ENCODE results near the gene PLD3. TPM values are rescaled to one million over a fixed set of nuclear protein-coding genes. Genes with fewer than 3 reads are reported as not detected.

Gene PLD3
- total RNA-seq, 1 donor from 2014 or later, result 208 TPM

DNA sequence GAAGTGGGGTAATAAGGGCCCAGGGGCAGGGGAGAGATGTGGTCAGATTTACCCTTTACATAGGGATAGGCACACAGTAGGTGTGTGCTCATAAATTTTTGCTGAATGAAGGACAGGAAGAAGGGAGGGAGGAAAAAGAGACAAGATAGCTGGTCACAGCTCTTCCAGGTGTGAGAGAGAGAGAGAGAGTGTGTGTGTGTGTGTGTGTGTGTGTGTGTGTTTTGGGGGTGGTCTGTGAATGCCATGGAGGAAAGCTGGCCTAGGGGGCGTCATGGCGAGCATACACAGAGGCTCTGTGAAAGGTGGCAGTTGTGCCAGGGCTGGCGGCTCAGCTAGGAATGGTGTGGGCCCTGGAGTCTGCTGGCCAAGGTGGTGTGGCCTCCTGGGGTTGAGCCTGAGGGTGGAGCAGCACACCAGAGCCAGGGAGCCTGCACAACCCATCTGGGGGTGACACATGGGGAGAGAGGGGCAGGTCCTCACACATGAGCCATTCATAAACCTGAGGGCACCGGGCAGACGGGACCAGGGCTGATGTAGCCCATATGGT lies 70.6 kb downstream of the PLD3 start:
- H3K9me3 Mint-ChIP-seq, result no peaks in the 10 kb centered on the region
- H3K4me3 Mint-ChIP-seq, result peak overlapping the region; percentile 73
- H3K27ac Mint-ChIP-seq (ENCODE audit: unreplicated experiment), result no peak overlapping the region
- no peak for DNase-seq (ENCODE audit: low read depth, low spot score)
- H3K4me1 Mint-ChIP-seq, result peaks cover 23% of the 10 kb centered on the region
- TF ChIP-seq, protein P1, sequence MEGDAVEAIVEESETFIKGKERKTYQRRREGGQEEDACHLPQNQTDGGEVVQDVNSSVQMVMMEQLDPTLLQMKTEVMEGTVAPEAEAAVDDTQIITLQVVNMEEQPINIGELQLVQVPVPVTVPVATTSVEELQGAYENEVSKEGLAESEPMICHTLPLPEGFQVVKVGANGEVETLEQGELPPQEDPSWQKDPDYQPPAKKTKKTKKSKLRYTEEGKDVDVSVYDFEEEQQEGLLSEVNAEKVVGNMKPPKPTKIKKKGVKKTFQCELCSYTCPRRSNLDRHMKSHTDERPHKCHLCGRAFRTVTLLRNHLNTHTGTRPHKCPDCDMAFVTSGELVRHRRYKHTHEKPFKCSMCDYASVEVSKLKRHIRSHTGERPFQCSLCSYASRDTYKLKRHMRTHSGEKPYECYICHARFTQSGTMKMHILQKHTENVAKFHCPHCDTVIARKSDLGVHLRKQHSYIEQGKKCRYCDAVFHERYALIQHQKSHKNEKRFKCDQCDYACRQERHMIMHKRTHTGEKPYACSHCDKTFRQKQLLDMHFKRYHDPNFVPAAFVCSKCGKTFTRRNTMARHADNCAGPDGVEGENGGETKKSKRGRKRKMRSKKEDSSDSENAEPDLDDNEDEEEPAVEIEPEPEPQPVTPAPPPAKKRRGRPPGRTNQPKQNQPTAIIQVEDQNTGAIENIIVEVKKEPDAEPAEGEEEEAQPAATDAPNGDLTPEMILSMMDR (conservative IDR thresholded peaks at IDR 0.05), result no peak
- H3K36me3 Mint-ChIP-seq (ENCODE audit: low read depth), result no peaks in the 10 kb centered on the region
- no peaks in the 10 kb centered on the region for H3K27me3 Mint-ChIP-seq (ENCODE audit: low read depth)

DNA sequence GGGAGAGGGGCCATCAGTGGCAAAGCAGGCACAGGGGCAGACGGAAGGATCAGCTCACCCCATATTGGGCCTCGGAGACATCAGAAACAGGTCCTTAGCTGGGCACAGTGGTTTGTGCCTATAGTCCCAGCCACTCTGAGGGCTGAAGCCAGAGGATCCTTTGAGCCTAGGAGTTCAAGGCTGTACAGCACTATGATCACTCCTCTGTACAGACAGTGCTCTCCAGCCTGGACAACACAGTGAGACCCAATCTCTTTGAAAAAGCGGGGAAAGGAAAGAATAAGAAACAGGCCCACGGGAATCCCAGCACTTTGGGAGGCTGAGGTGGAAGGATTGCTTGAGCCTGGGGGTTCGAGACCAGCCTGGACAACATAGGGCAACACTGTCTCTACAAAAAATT lies 71.3 kb downstream of the PLD3 start:
- no peak overlapping the region for H3K27ac Mint-ChIP-seq (ENCODE audit: unreplicated experiment)
- no peaks in the 10 kb centered on the region for H3K27me3 Mint-ChIP-seq (ENCODE audit: low read depth)
- H3K4me1 Mint-ChIP-seq, result peaks cover 29% of the 10 kb centered on the region
- TF ChIP-seq, protein P1 (conservative IDR thresholded peaks at IDR 0.05), result no peak
- no peaks in the 10 kb centered on the region for H3K36me3 Mint-ChIP-seq (ENCODE audit: low read depth)
- no peaks in the 10 kb centered on the region for H3K9me3 Mint-ChIP-seq
- no peak for DNase-seq (ENCODE audit: low read depth, low spot score)
- H3K4me3 Mint-ChIP-seq, result peak overlapping the region; percentile 73

DNA sequence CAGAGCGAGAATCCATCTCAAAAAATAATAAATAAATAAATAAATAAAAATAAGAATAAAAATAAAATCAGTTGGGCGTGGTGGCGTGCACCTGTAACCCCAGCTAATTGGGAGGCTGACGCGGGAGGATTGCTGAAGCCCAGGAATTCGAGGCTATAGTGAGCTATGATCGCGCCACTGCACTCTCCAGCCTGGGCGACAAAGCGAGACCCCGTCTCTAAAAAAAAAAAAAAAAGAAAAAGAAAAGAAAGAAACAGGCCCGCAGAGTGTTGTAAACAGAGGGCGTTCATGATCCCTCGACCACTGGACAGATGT lies 71.9 kb downstream of the PLD3 start:
- peak overlapping the region; percentile 81 for H3K4me3 Mint-ChIP-seq
- peak overlapping the region; percentile 35 for H3K27ac Mint-ChIP-seq (ENCODE audit: unreplicated experiment)
- H3K9me3 Mint-ChIP-seq, result no peaks in the 10 kb centered on the region
- TF ChIP-seq, protein P1 (conservative IDR thresholded peaks at IDR 0.05), result no peak
- no peaks in the 10 kb centered on the region for H3K27me3 Mint-ChIP-seq (ENCODE audit: low read depth)
- H3K4me1 Mint-ChIP-seq, result peaks cover 32% of the 10 kb centered on the region
- no peak for DNase-seq (ENCODE audit: low read depth, low spot score)
- H3K36me3 Mint-ChIP-seq (ENCODE audit: low read depth), result no peaks in the 10 kb centered on the region

DNA sequence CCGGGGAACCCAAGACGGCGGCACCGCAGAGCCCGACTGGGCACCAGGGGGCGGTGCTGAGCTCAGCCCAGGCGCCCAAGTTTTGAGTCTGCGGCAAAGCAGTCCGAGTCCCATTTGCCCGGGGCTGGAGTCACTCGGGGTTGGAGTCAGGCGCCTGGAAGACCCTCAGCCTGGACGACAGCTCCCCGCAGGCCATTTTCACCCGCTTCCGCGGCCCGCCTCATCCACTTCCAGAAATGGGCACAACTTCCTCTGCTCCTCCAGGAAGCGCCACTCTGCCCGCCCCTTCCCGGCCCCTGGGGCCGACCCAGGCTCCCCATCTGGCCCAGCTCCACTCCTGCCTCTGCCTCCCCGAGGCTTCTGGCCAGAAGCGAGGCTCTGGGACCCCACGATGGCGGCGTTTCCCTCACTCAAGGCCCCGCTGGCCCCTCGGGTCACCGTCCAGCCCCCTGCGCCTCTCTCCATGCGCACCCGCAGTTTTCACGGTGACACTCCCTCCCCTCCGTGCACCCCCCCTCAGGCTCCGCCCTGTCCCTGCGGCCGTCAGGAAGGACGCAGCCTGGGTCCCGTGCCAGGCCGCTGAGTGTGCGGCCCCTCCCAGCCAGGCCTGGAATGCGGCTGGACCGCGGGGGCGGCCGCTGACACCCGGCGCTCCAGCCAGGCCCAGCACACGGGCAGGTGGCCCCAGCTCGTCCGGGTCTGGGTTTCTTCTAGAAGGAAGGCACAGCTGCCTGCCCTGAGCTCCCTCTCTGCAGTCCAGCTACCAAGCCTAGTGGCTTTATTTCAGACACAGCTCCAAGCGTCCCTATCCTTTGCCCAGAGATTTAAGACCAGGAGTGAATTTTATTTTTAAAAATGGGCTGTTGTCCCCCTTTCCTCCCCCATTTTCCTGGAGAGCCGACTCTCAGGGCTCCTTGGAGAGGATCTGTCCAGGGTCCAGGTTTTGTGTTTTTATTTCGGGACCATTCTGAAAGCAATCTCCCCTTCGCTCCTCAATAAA lies 72.6 kb downstream of the PLD3 start:
- TF ChIP-seq, protein P1 (conservative IDR thresholded peaks at IDR 0.05), result peak; percentile 97
- Mint-ChIP-seq H3K36me3 (ENCODE audit: low read depth) (no peaks in the 10 kb centered on the region), H3K9me3 (no peaks in the 10 kb centered on the region), H3K27me3 (ENCODE audit: low read depth) (no peaks in the 10 kb centered on the region), H3K4me3 (peak overlapping the region; percentile 84), H3K27ac (ENCODE audit: unreplicated experiment) (peak overlapping the region; percentile 35), H3K4me1 (peaks cover 37% of the 10 kb centered on the region)
- DNase-seq (ENCODE audit: low read depth, low spot score), result peak; percentile 90

DNA sequence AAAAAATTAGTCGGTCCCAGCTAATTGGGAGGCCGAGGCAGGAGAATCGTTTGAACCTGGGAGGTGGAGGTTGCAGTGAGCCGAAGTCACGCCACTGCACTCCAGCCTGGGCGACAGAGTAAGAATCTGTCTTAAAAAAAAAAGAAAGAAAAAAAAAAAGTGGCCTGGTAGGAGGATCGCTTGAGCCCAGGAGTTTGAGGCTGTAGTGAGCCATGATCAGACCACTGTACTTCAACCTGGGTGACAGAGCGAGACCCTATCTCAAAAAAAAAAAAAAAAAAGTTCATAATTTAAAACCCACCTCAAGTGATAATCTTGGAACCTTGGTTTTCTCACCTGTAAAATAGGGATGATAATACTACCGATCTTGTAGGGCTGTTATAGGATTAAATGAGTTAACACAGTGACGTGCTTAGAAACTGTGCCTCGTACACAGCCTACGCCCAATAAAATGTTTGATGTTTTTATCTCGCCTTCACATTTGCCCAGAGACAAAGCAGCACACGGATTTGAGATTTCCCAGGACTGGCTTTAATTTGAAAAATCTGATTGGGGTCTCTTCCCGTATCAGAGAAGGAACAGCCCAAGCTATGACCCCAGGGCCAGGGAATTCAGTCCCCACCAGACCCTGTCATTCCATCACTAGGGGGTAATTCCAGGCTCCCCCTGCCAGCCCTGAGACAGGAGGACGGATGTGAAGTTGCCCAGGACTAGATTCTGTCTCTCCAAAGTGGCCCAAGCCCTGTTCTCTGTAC lies 73.7 kb downstream of the PLD3 start:
- DNase-seq (ENCODE audit: low read depth, low spot score), result no peak
- Mint-ChIP-seq H3K27me3 (ENCODE audit: low read depth) (no peaks in the 10 kb centered on the region), H3K4me1 (peaks cover 37% of the 10 kb centered on the region), H3K9me3 (no peaks in the 10 kb centered on the region), H3K27ac (ENCODE audit: unreplicated experiment) (no peak overlapping the region), H3K36me3 (ENCODE audit: low read depth) (no peaks in the 10 kb centered on the region), H3K4me3 (peak overlapping the region; percentile 36)
- TF ChIP-seq, protein P1 (conservative IDR thresholded peaks at IDR 0.05), result no peak
